Muscle of leg (tissue), 11 donors: ENCODE measurements around the gene AIFM3. TPM values are rescaled to one million over a fixed set of nuclear protein-coding genes. Genes with fewer than 3 reads are reported as not detected.

Experiments
- DNase-seq: peaks from one replicate; pipeline ENCODE4 v3.0.0; 2013
- H3K27ac ChIP-seq: one replicate; pipeline ENCODE4 v1.5.1; 2013; ENCODE audit warnings: mild to moderate bottlenecking, low read length, control low read depth
- H3K27me3 ChIP-seq: one replicate; pipeline ENCODE4 v1.6.1; 2013; ENCODE audit warnings: low read length; ENCODE audit not compliant: control insufficient read depth, insufficient read depth
- H3K36me3 ChIP-seq: one replicate; pipeline ENCODE4 v1.6.1; 2013; ENCODE audit warnings: low read length; ENCODE audit not compliant: control insufficient read depth, insufficient read depth
- H3K4me1 ChIP-seq: one replicate; pipeline ENCODE4 v1.6.1; 2013; ENCODE audit warnings: low read length; ENCODE audit not compliant: control insufficient read depth, insufficient read depth
- H3K4me3 ChIP-seq: one replicate; pipeline ENCODE4 v1.5.1; 2013; ENCODE audit warnings: low read length, control low read depth
- H3K9me3 ChIP-seq: replicated peaks from 2 replicates; pipeline ENCODE4 v1.6.1; 2013; ENCODE audit warnings: low read depth, low read length; ENCODE audit not compliant: control insufficient read depth
- WGBS: methylation state at CpG from one replicate; pipeline ENCODE4 v1.1.5; 2013; ENCODE audit warnings: missing lambda C conversion rate; ENCODE audit not compliant: insufficient coverage; 5-methylcytosine and 5-hydroxymethylcytosine counted together
- polyA plus RNA-seq, 8 donors: library from polyadenylated mRNA; unstranded; fragments of 120-200 nt; gene quantifications; one replicate each; pipeline versions ENCODE4 v1.2.1 to v1.2.3, GENCODE V29; 2013; ENCODE audit warnings: inconsistent platforms in 1 of 8, low replicate concordance in 1 of 8; ENCODE audit not compliant: insufficient read length in 8 of 8, insufficient read depth in 1 of 8
- total RNA-seq: library from RNA; stranded (reverse); fragments of 120-200 nt; gene quantifications from one replicate; pipeline ENCODE4 v1.2.4, GENCODE V29; 2013

AIFM3 gene
- total and polyA plus RNA-seq, 9 donors: 0.14 to 0.66 (median 0.36) TPM; not detected in 1

DNA sequence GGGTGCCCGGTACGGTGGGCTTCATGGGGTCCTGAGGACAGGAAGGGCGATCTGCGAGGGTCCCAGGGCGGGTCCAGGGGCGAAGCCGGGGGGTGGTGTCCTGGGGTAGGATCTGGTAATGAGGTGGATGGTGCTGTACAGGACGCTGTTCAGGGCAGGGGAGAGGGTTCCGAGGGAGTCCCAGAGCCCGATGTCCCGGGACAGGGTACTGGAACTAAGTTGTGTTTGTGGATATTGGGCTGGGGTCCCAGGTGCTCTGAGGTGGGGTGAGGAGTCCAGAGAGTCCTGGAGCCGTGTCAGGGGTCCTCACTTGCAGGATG is 15.5 kb downstream of the AIFM3 start:
- 2% methylated on average over 12 of the region's 12 CpGs for WGBS
- Histone ChIP-seq H3K27ac (no peak overlapping the region), H3K9me3 (no peaks in the 10 kb centered on the region), H3K36me3 (peaks cover 22% of the 10 kb centered on the region), H3K27me3 (peaks cover 13% of the 10 kb centered on the region), H3K4me3 (peak overlapping the region; percentile 93), H3K4me1 (peaks cover 28% of the 10 kb centered on the region)
- no peak for DNase-seq

DNA sequence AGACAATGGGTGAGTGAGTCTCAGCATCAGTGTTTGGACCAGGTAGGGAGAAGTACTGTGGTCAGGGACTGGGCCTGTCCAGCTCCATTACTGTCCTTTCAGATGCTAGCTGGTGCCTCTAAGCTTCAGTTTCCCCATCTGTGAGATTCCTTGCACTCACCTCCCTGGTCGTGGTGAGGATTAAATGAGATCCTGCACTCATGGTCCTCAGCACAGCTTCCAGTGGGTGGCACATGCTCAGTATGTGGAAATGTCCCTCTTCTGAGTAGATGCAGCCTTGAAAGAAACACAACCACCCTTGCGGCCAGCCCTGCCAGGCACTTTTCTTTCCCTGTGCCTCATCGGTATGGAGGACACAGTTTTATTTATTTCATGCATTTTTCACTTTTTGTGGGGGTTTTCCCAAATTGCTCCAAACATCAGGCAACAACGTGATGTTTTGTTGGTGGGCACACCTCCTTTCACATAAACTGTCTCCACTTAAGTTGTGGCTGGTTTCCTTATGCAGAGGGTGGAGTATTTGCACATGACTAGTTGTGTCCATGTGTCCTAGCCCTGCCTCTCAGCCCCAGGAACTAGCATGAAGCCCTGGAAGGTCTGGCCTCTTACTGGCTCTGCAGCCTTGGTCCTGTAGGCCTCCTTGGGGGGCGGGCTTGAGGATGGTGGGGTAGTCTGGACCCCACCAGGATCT is 16.2 kb downstream of the AIFM3 start:
- no CpG with 5 or more reads among the region's 5 CpGs for WGBS
- Histone ChIP-seq H3K27ac (no peak overlapping the region), H3K36me3 (peaks cover 29% of the 10 kb centered on the region), H3K4me1 (peaks cover 28% of the 10 kb centered on the region), H3K9me3 (no peaks in the 10 kb centered on the region), H3K27me3 (peaks cover 13% of the 10 kb centered on the region), H3K4me3 (peak overlapping the region; percentile 93)
- DNase-seq: no peak

DNA sequence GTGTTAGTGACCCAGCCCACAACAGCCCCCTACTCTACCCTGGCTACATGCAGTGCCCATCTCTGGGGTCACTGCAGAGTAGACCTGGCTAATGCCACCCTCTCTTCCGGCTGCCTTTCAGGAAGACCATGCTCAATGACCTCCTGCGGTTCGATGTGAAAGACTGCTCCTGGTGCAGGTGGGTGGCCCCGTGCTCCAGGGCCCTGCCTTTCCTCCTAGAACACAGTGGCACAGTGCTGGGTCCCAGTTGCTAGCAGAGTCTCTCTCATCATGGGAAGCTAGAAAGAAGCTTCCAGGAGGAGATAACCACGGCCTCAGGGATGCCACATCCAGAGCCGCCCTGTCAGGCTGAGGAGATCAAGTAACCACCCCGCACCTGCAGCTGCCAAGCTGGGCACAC is 18.7 kb downstream of the AIFM3 start:
- peaks cover 50% of the 10 kb centered on the region for H3K36me3 ChIP-seq

DNA sequence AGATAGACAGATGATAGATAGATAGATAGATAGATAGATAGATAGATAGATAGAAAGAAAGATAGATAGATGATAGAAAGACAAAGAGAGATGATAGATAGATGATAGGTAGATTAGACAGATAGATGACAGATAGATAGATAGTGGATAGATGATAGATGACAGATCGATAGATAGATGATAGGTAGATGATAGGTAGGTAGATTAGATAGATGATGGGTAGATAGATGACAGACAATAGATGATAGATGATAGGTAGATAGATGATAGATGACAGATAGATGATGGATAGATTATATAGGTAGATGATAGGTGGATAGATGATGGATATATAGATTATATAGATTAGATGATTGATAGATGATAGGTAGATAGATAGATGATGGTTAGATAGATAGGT is 19.3 kb downstream of the AIFM3 start:
- Histone ChIP-seq H3K9me3 (no peaks in the 10 kb centered on the region), H3K4me3 (no peak overlapping the region), H3K27me3 (no peaks in the 10 kb centered on the region), H3K27ac (no peak overlapping the region), H3K4me1 (peaks cover 11% of the 10 kb centered on the region), H3K36me3 (peaks cover 56% of the 10 kb centered on the region)
- no peak for DNase-seq
- WGBS: 100% methylated on average over 1 of the region's 1 CpG

More for the DNA sequence above, 18.7 kb downstream of the AIFM3 start:
- Histone ChIP-seq H3K4me3 (no peak overlapping the region), H3K27me3 (no peaks in the 10 kb centered on the region), H3K4me1 (peaks cover 17% of the 10 kb centered on the region), H3K27ac (no peak overlapping the region), H3K9me3 (no peaks in the 10 kb centered on the region)
- WGBS: 93% methylated on average over 6 of the region's 7 CpGs
- DNase-seq: no peak

DNA sequence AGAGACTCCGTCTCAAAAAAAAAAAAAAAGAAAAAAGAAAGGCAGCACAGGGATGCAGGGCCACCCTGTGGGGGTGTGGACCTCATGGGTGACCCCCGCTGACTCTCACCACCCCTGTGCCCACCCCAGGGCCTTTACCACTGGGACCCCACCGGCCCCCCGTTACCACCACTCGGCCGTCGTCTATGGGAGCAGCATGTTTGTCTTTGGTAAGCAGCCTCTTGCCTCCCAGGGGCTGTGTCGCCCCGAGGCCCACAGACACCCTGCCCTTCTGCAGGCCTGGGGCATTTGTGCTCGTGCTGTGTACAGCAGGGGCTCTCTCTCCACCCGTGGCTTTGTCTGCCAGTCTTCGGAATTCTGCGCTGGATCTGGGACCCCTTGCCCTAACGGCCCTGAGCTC is 20.3 kb downstream of the AIFM3 start:
- H3K27ac ChIP-seq: no peak overlapping the region
- no peak overlapping the region for H3K4me3 ChIP-seq
- H3K27me3 ChIP-seq: no peaks in the 10 kb centered on the region
- no peaks in the 10 kb centered on the region for H3K9me3 ChIP-seq
- peaks cover 66% of the 10 kb centered on the region for H3K36me3 ChIP-seq
- WGBS: 91% methylated on average over 13 of the region's 14 CpGs
- no peak for DNase-seq
- peaks cover 8% of the 10 kb centered on the region for H3K4me1 ChIP-seq

DNA sequence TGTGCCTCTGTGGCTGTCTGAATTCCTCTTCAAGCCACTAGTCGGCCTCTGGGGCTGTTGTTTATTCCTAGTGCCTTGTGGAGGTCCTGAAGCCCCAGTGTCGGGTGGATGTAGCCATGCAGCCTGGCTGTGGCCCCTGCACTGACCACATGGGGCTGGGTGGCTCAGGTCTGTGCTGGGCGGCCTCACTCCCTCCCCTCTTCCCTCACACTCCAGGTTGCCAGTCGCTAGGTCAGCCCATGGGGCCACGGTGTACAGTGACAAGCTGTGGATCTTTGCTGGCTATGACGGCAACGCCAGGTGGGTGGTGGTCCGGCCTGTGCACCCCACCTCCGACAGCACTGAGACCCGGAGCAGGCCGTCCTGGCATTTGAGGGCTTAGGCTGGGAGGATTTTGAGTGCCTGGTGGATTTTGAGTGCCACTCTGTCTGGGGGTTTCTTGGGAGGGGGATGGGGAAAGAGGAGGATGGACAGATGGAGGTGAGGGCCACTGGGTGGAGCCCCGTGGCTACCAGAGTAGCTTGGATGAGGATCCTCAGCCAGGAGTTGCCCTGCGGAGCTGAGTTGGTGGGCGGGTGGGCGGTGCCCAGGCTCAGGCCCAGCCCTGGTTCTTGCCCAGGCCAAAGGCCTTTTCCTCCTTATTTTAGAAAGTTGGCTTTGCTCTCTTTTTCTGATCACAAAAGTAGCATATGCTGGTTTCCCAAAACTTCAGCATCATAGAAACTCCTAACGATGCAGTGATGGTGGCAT is 21.7 kb downstream of the AIFM3 start:
- no peaks in the 10 kb centered on the region for H3K9me3 ChIP-seq
- no peak overlapping the region for H3K4me3 ChIP-seq
- no peaks in the 10 kb centered on the region for H3K4me1 ChIP-seq
- no peak overlapping the region for H3K27ac ChIP-seq
- DNase-seq: no peak
- H3K27me3 ChIP-seq: no peaks in the 10 kb centered on the region
- 90% methylated on average over 13 of the region's 16 CpGs for WGBS
- peaks cover 76% of the 10 kb centered on the region for H3K36me3 ChIP-seq

DNA sequence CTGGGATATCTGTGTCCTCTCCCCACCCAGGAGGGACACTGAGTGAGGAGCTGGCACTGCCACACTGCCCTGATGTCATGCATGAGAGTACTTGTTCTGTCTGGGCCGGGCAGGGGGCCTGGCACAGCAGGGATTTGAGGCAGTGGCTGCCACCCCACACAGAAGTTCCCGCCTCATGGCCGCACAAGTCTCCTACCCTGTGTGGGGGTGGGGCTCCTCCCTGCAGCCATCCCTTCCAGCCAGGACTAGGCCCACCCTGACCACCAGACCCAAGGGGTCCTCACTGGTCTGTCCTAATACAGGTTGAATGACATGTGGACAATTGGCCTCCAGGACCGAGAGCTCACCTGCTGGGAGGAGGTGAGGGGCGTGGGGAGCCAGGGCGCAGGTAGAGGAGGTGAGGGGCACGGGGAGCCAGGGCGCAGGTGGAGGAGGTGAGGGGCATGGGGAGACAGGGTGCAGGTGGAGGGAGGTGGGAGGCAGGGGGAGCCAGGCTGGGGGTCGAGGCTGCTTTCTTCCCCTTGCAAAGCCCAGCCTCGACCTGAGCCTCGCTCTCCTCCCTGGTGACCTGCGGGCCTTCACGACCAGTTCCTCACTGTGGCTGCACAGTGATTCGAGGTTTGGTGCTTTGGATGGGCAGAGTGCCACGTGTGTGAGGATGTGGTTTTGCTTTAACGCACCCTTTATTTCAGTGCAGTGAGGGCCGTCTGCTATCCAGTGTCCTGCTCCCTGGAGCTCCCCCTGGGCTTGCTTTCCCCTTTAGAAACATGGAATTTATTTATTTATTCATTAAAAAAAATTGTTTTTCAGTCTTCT is 22.5 kb downstream of the AIFM3 start:
- WGBS: 79% methylated on average over 8 of the region's 17 CpGs
- Histone ChIP-seq H3K27me3 (no peaks in the 10 kb centered on the region), H3K27ac (no peak overlapping the region), H3K4me3 (no peak overlapping the region), H3K4me1 (no peaks in the 10 kb centered on the region), H3K36me3 (peaks cover 73% of the 10 kb centered on the region), H3K9me3 (no peaks in the 10 kb centered on the region)
- no peak for DNase-seq

DNA sequence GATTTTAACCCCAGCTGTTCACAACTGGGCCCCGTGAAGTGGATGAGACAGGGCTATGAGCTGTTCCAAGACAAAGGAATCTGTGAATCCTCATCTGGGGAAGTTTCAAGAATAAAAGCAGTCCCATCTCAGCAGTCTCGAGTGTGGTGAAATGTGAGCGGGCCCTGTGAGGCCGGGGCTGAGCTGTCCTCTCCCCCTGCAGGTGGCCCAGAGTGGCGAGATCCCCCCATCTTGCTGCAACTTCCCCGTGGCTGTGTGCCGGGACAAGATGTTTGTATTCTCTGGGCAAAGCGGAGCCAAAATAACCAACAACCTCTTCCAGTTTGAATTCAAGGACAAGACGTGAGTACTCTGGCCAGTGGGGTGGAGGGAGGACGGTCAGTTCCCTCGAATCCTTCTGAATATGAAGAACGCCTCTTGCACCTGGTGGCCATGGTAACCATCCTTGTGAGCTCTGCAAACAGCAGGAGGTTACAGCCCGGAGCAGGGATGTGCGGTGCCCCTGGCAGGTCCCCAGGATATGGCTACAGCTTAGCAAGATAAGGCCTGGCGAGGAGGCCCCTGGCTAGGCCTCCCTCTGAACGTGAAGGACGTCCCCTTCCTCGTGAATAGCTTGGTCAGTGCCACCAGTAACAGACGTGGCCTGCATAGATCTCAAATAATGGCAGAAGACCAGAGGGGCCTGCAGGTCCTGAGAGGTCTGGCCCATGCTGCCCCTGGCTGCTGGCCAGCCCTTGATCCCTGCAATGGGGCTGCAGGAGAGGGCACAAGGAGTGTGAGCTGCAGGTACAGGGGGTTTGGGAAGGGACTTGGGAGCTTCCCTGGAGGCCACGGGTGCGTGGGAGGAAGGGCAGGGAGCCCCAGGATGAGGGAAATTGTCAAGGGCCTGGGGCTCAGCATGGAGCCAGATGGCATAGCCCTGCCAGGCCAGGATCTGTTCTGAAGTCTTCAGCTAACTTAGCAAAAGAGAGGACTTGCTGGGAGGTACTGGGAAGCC is 23.4 kb downstream of the AIFM3 start:
- H3K4me1 ChIP-seq: no peaks in the 10 kb centered on the region
- 85% methylated on average over 17 of the region's 21 CpGs for WGBS
- H3K27me3 ChIP-seq: no peaks in the 10 kb centered on the region
- DNase-seq: no peak
- H3K36me3 ChIP-seq: peaks cover 73% of the 10 kb centered on the region
- H3K27ac ChIP-seq: no peak overlapping the region
- H3K4me3 ChIP-seq: no peak overlapping the region
- H3K9me3 ChIP-seq: no peaks in the 10 kb centered on the region

DNA sequence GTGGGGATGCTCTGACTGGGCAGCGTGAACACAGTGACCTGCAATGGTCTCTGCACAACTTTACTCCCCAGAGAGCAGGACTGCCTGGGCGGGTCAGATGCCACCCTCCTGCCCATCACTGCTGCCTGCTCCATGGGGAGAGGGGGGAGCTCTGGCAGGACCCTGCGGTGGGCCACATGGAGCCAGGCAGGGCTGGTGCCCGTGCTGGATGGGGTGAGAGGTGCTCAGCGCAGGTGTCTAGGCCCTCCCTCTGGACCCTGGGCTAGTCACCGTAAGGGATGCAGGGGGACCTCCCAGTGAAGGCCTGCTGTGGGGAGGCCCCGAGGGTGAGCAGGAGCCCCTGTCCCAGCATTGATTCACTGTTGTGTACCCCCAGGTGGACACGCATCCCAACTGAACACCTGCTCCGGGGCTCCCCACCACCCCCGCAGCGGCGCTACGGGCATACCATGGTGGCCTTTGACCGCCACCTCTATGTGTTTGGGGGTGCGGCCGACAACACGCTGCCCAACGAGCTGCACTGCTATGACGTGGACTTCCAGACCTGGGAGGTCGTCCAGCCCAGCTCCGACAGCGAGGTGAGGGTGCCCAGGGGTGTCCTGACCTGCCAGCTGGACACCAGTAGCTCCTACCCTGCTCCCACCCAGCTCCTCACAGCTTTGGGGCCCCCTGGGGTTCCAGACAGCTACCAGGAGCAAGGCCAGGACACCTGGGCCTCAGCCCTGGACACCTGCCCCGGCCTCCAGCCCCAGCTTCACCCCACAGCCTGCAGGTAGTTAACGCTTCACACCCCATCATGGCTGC is 24.4 kb downstream of the AIFM3 start:
- Histone ChIP-seq H3K9me3 (no peaks in the 10 kb centered on the region), H3K27ac (no peak overlapping the region), H3K27me3 (no peaks in the 10 kb centered on the region), H3K4me1 (no peaks in the 10 kb centered on the region), H3K36me3 (peaks cover 77% of the 10 kb centered on the region), H3K4me3 (no peak overlapping the region)
- WGBS: 87% methylated on average over 24 of the region's 24 CpGs
- DNase-seq: no peak
